ENCODE measurements around the gene MAST1. TPM values are rescaled to one million over a fixed set of nuclear protein-coding genes. Genes with fewer than 3 reads are reported as not detected.

The MAST1 gene
- total and polyA plus RNA-seq, 4 donors = 0.08 to 0.54 (median 0.23) TPM

- Histone ChIP-seq H3K27me3 (ENCODE audit: control insufficient read depth in 4 of 4, insufficient read depth in 4 of 4, low read length in 3 of 4) (peaks cover 0 to 6% (median 0%) of the 10 kb centered on the region in 4 donors), H3K27ac (ENCODE audit: low read depth in 1 of 2, low read length in 2 of 2) (no peak overlapping the region), H3K36me3 (ENCODE audit: control insufficient read depth in 4 of 4, insufficient read depth in 3 of 4, low read depth in 1 of 4, low read length in 3 of 4) (no peaks in the 10 kb centered on the region), H3K4me3 (ENCODE audit: low read depth in 1 of 3, low read length in 3 of 3) (no peak overlapping the region), H3K9me3 (ENCODE audit: control insufficient read depth in 4 of 4, low read length in 3 of 4) (peaks cover 5 to 21% (median 12%) of the 10 kb centered on the region in 4 donors), H3K4me1 (ENCODE audit: control insufficient read depth in 4 of 4, insufficient read depth in 4 of 4, low read length in 3 of 4) (peaks cover 2 to 23% (median 9%) of the 10 kb centered on the region in 4 donors), H3K9ac (ENCODE audit: low read depth in 1 of 2, low read length in 2 of 2) (no peak overlapping the region)
- TF ChIP-seq FOXA2 (IDR thresholded peaks at IDR 0.05) (no peak), HNF4A (conservative IDR thresholded peaks at IDR 0.05) (no peak), FOXA1 (IDR thresholded peaks at IDR 0.05) (no peak), JUND (IDR thresholded peaks at IDR 0.05) (no peak), REST (IDR thresholded peaks at IDR 0.05) (no peak), RAD21 (IDR thresholded peaks at IDR 0.05) (no peak), ZBTB33 (IDR thresholded peaks at IDR 0.05) (no peak), NR2F2 (IDR thresholded peaks at IDR 0.05) (no peak), MAX (IDR thresholded peaks at IDR 0.05) (no peak), SP1 (IDR thresholded peaks at IDR 0.05) (no peak), ATF3 (IDR thresholded peaks at IDR 0.05) (no peak), YY1 (IDR thresholded peaks at IDR 0.05) (no peak), RXRA (IDR thresholded peaks at IDR 0.05) (no peak), CTCF (IDR thresholded peaks at IDR 0.05; ENCODE audit: low read depth, low read length, missing input control) (no peak)
- no peak for DNase-seq (ENCODE audit: low spot score)
- WGBS = 95% methylated on average over 3 of the region's 3 CpGs
These were observed 45.9 kb downstream of the MAST1 start for GRCh38 chr19:12884202-12884601.

GRCh38 chr19:12884627-12884925 lies 46.3 kb downstream of the MAST1 start:
- WGBS = 69% methylated on average over 12 of the region's 12 CpGs
- Histone ChIP-seq H3K36me3 (ENCODE audit: control insufficient read depth in 4 of 4, insufficient read depth in 3 of 4, low read depth in 1 of 4, low read length in 3 of 4) (no peaks in the 10 kb centered on the region), H3K27me3 (ENCODE audit: control insufficient read depth in 4 of 4, insufficient read depth in 4 of 4, low read length in 3 of 4) (peaks cover 0 to 6% (median 0%) of the 10 kb centered on the region in 4 donors), H3K4me3 (ENCODE audit: low read depth in 1 of 3, low read length in 3 of 3) (no peak overlapping the region), H3K27ac (ENCODE audit: low read depth in 1 of 2, low read length in 2 of 2) (no peak overlapping the region), H3K9ac (ENCODE audit: low read depth in 1 of 2, low read length in 2 of 2) (no peak overlapping the region), H3K4me1 (ENCODE audit: control insufficient read depth in 4 of 4, insufficient read depth in 4 of 4, low read length in 3 of 4) (peaks cover 2 to 23% (median 9%) of the 10 kb centered on the region in 4 donors), H3K9me3 (ENCODE audit: control insufficient read depth in 4 of 4, low read length in 3 of 4) (peaks cover 5 to 21% (median 12%) of the 10 kb centered on the region in 4 donors)
- DNase-seq (ENCODE audit: low spot score) = no peak
- no peak for TF ChIP-seq FOXA1 (IDR thresholded peaks at IDR 0.05)
- TF ChIP-seq GABPA (IDR thresholded peaks at IDR 0.05 in 1 of 2, conservative IDR thresholded peaks at IDR 0.05 in 1 of 2) = no peak
- no peak for TF ChIP-seq HNF4G (IDR thresholded peaks at IDR 0.05)
- TF ChIP-seq ZBTB33 (IDR thresholded peaks at IDR 0.05) = no peak
- no peak for TF ChIP-seq HNF4A (conservative IDR thresholded peaks at IDR 0.05)
- TF ChIP-seq CTCF (IDR thresholded peaks at IDR 0.05; ENCODE audit: low read depth, low read length, missing input control) = no peak
- no peak for TF ChIP-seq MAX (IDR thresholded peaks at IDR 0.05)
